MM.1S (cell line): ENCODE data around the gene PACS2.

Experiments used
- DNase-seq: peaks from one replicate; pipeline ENCODE4 v3.0.0-alpha.2; 2015
- H2AFZ ChIP-seq: fragments of 300-600 bp; sonication (generic); 2 replicates; pipeline ENCODE4 v1.6.0; 2016; ENCODE audit warnings: antibody characterized with exemption, low read length
- H3F3A ChIP-seq: fragments of 300-600 bp; sonication (generic); 2 replicates; pipeline ENCODE4 v1.6.1; 2016; ENCODE audit warnings: mild to moderate bottlenecking, antibody characterized with exemption, low read length, moderate library complexity, mixed read lengths; ENCODE audit not compliant: insufficient read depth
- H3K27ac ChIP-seq: fragments of 300-600 bp; sonication (generic); 2 replicates; pipeline ENCODE4 v1.5.1; 2016; ENCODE audit warnings: mild to moderate bottlenecking, low read length
- H3K27me3 ChIP-seq: fragments of 300-600 bp; sonication (generic); replicated peaks from 2 replicates; pipeline ENCODE4 v1.6.0; 2016; ENCODE audit warnings: low read length; ENCODE audit not compliant: insufficient read depth
- H3K36me3 ChIP-seq: fragments of 300-600 bp; sonication (generic); replicated peaks from 2 replicates; pipeline ENCODE4 v1.6.1; 2016; ENCODE audit warnings: mild to moderate bottlenecking, low read length, mixed read lengths; ENCODE audit not compliant: insufficient read depth
- H3K4me1 ChIP-seq: fragments of 300-600 bp; sonication (generic); 2 replicates; pipeline ENCODE4 v1.6.1; 2016; ENCODE audit warnings: low read length, mixed read lengths
- H3K4me2 ChIP-seq: fragments of 300-600 bp; sonication (generic); 2 replicates; pipeline ENCODE4 v1.6.0; 2016; ENCODE audit warnings: low read depth, low read length
- H3K4me3 ChIP-seq: fragments of 300-600 bp; sonication (generic); 2 replicates; pipeline ENCODE4 v1.5.1; 2016; ENCODE audit warnings: low read length, mixed read lengths
- H3K79me2 ChIP-seq: fragments of 300-600 bp; sonication (generic); 2 replicates; pipeline ENCODE4 v1.6.1; 2016; ENCODE audit warnings: mixed run types, low read length, mixed read lengths
- H3K9ac ChIP-seq: fragments of 300-600 bp; sonication (generic); 2 replicates; pipeline ENCODE4 v1.6.1; 2016; ENCODE audit warnings: low read length, mixed read lengths
- H3K9me2 ChIP-seq: fragments of 300-600 bp; sonication (generic); replicated peaks from 2 replicates; pipeline ENCODE4 v1.6.1; 2016; ENCODE audit warnings: mild to moderate bottlenecking, low read length, mixed read lengths; ENCODE audit not compliant: insufficient read depth
- H3K9me3 ChIP-seq: fragments of 300-600 bp; sonication (generic); replicated peaks from 2 replicates; pipeline ENCODE4 v1.6.1; 2016; ENCODE audit warnings: mild to moderate bottlenecking, low read length, mixed read lengths; ENCODE audit not compliant: insufficient read depth
- H4K20me1 ChIP-seq: fragments of 300-600 bp; sonication (generic); 2 replicates; pipeline ENCODE4 v1.6.1; 2016; ENCODE audit warnings: mild to moderate bottlenecking, low read length, moderate library complexity, mixed read lengths; ENCODE audit not compliant: insufficient read depth
- CTCF ChIP-seq: fragments of 300-600 bp; sonication (generic); IDR thresholded peaks from 2 replicates; pipeline ENCODE4 v1.5.1; 2016; ENCODE audit warnings: antibody characterized with exemption, low read length, mixed read lengths
- EZH2 ChIP-seq: fragments of 300-600 bp; sonication (generic); optimal IDR thresholded peaks from 2 replicates; pipeline ENCODE3; 2017; ENCODE audit warnings: low read depth, mild to moderate bottlenecking, antibody characterized with exemption, low read length, mixed read lengths
- EZH2phosphoT487 ChIP-seq: fragments of 300-600 bp; sonication (generic); IDR thresholded peaks from 2 replicates; pipeline ENCODE4 v1.6.1; 2018; ENCODE audit warnings: antibody characterized with exemption, low read length

Gene PACS2

GRCh38 chr14:105385698-105386365 is 71.3 kb downstream of the PACS2 start:
- no peaks in the 10 kb centered on the region for H3F3A ChIP-seq
- H3K9me3 ChIP-seq: no peaks in the 10 kb centered on the region
- no peaks in the 10 kb centered on the region for H4K20me1 ChIP-seq
- no peak for DNase-seq
- H3K4me3 ChIP-seq: no peak overlapping the region
- no peaks in the 10 kb centered on the region for H3K36me3 ChIP-seq
- H2AFZ ChIP-seq: no peak overlapping the region
- no peaks in the 10 kb centered on the region for H3K4me1 ChIP-seq
- no peak for TF ChIP-seq EZH2
- TF ChIP-seq EZH2phosphoT487: no peak
- TF ChIP-seq CTCF: no peak
- H3K4me2 ChIP-seq: no peak overlapping the region
- H3K9me2 ChIP-seq: no peaks in the 10 kb centered on the region
- no peak overlapping the region for H3K27ac ChIP-seq
- no peak overlapping the region for H3K9ac ChIP-seq
- no peaks in the 10 kb centered on the region for H3K79me2 ChIP-seq
- H3K27me3 ChIP-seq: no peaks in the 10 kb centered on the region

- Histone ChIP-seq H3K27me3 (no peaks in the 10 kb centered on the region), H3K4me1 (no peaks in the 10 kb centered on the region), H3K27ac (no peak overlapping the region), H3K9me3 (no peaks in the 10 kb centered on the region), H3F3A (no peaks in the 10 kb centered on the region), H3K79me2 (no peaks in the 10 kb centered on the region), H4K20me1 (no peaks in the 10 kb centered on the region), H3K9ac (no peak overlapping the region), H3K4me3 (no peak overlapping the region), H3K4me2 (no peak overlapping the region), H2AFZ (no peak overlapping the region), H3K9me2 (no peaks in the 10 kb centered on the region), H3K36me3 (no peaks in the 10 kb centered on the region)
- no peak for TF ChIP-seq EZH2phosphoT487
- no peak for TF ChIP-seq EZH2
- TF ChIP-seq CTCF: no peak
- no peak for DNase-seq
These were observed 72.3 kb downstream of the PACS2 start for GRCh38 chr14:105386581-105387529.

GRCh38 chr14:105387530-105387922 is 73.0 kb downstream of the PACS2 start:
- H3K4me1 ChIP-seq: no peaks in the 10 kb centered on the region
- no peaks in the 10 kb centered on the region for H3K27me3 ChIP-seq
- H3K4me3 ChIP-seq: no peak overlapping the region
- no peaks in the 10 kb centered on the region for H3K9me3 ChIP-seq
- no peak overlapping the region for H3K4me2 ChIP-seq
- no peaks in the 10 kb centered on the region for H3K79me2 ChIP-seq
- no peaks in the 10 kb centered on the region for H3K9me2 ChIP-seq
- TF ChIP-seq EZH2 (no peak), EZH2phosphoT487 (no peak), CTCF (no peak)
- no peaks in the 10 kb centered on the region for H4K20me1 ChIP-seq
- no peaks in the 10 kb centered on the region for H3F3A ChIP-seq
- no peaks in the 10 kb centered on the region for H3K36me3 ChIP-seq
- no peak overlapping the region for H2AFZ ChIP-seq
- no peak for DNase-seq
- H3K9ac ChIP-seq: no peak overlapping the region
- no peak overlapping the region for H3K27ac ChIP-seq
